HUES64 (cell line): ENCODE results near the gene CAMK2A.

Experiments
- H3K27ac ChIP-seq: 2 replicates; pipeline ENCODE4 v1.7.0; 2013; ENCODE audit warnings: low read depth, low read length, inconsistent platforms
- H3K27me3 ChIP-seq: 2 replicates; pipeline ENCODE4 v1.6.1; 2013; ENCODE audit warnings: mild to moderate bottlenecking, low read length; ENCODE audit not compliant: insufficient read depth
- H3K36me3 ChIP-seq: 2 replicates; pipeline ENCODE4 v1.6.1; 2013; ENCODE audit warnings: mild to moderate bottlenecking, low read length; ENCODE audit not compliant: insufficient read depth
- H3K4me1 ChIP-seq: 2 replicates; pipeline ENCODE4 v1.6.1; 2013; ENCODE audit warnings: mild to moderate bottlenecking, low read length, moderate library complexity; ENCODE audit not compliant: insufficient read depth
- H3K4me3 ChIP-seq: 2 replicates; pipeline ENCODE4 v1.5.1; 2013; ENCODE audit warnings: mild to moderate bottlenecking, low read length, moderate library complexity
- H3K9ac ChIP-seq: 2 replicates; pipeline ENCODE4 v1.6.1; 2013; ENCODE audit warnings: mild to moderate bottlenecking, low read depth, low read length
- H3K9me3 ChIP-seq: 2 replicates; pipeline ENCODE4 v1.6.1; 2013; ENCODE audit warnings: low read depth, low read length; ENCODE audit not compliant: insufficient read depth
- WGBS: fragments of 150-250, 120-280 bp; methylation state at CpG from one replicate; pipeline ENCODE4 v1.1.7; 2013; ENCODE audit warnings: missing lambda C conversion rate; 5-methylcytosine and 5-hydroxymethylcytosine counted together

CAMK2A gene

DNA sequence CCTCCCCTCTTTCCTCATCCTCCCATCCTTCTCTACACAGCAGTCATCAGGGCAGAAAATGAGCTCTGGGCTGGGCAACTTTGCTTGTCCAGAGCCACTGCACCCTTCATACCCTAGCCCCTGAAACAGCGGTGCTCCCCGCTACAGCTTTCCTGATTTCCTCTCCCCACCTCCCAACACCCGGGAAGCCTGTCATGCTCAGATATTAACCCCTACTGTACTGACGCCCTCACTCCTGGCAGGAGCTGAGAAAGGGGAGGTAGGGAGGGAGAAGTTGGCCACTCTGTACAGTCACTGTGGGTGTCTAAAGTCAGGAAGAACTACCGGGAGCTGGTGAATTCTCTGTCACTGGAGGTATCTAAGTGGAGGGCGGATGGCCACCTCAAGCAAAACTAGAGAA lies 782 bp downstream of the CAMK2A start:
- no peak overlapping the region for H3K4me3 ChIP-seq
- no peak overlapping the region for H3K9ac ChIP-seq
- WGBS, result 63% methylated on average over 6 of the region's 6 CpGs
- no peaks in the 10 kb centered on the region for H3K27me3 ChIP-seq
- no peaks in the 10 kb centered on the region for H3K36me3 ChIP-seq
- no peaks in the 10 kb centered on the region for H3K9me3 ChIP-seq
- H3K4me1 ChIP-seq, result 0 out of 2 replicates have a peak, but pooled peaks cover 3% of the 10 kb centered on the region
- H3K27ac ChIP-seq, result no peak overlapping the region

DNA sequence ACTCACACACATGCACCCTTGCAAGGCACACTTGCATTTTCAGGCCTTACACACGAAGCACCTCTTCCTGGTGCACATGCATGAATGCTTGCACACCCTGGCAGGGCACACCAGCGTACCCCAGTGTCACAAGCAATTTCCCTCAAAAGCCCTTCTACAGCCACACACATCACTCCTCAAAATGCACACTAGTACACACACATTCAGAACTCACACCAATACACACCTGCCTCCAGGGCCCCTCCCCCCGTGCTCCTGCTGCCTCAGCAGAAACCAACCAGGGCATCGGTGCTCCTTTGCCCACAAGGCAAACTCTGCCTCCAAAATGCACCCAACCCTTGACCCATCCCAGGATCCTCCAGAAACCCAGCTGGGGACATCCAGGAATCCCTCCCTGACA lies 1.2 kb downstream of the CAMK2A start:
- 88% methylated on average over 4 of the region's 4 CpGs for WGBS
- H3K4me1 ChIP-seq, result 0 out of 2 replicates have a peak, but pooled peaks cover 3% of the 10 kb centered on the region
- H3K36me3 ChIP-seq, result no peaks in the 10 kb centered on the region

DNA sequence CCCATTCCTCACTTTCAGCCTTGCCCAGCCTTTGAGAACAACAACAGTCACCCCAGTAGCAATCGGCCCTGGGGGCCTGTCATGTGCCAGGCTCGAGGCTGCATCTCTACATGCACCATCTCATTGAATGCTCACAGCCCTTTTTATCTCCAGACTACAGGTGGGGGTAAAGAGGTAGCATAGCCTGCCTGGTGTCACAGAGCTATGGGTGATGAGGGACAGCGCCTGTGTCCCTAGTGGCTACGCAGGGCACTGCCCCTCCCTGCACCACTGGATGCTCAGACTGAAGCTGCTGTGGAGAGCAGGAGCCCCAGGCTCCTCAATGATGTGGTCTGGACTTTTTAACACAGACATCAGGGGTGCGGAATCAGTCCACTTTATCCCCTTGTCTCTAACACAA lies 2.8 kb downstream of the CAMK2A start:
- no peaks in the 10 kb centered on the region for H3K9me3 ChIP-seq
- no peak overlapping the region for H3K9ac ChIP-seq
- H3K4me3 ChIP-seq, result no peak overlapping the region
- H3K27me3 ChIP-seq, result no peaks in the 10 kb centered on the region
- 0 out of 2 replicates have a peak, but pooled peaks cover 3% of the 10 kb centered on the region for H3K4me1 ChIP-seq
- H3K27ac ChIP-seq, result no peak overlapping the region
- 45% methylated on average over 5 of the region's 5 CpGs for WGBS
- H3K36me3 ChIP-seq, result no peaks in the 10 kb centered on the region

More for the DNA sequence above, 1.2 kb downstream of the CAMK2A start:
- H3K4me3 ChIP-seq, result no peak overlapping the region
- no peaks in the 10 kb centered on the region for H3K9me3 ChIP-seq
- no peak overlapping the region for H3K27ac ChIP-seq
- H3K9ac ChIP-seq, result no peak overlapping the region
- no peaks in the 10 kb centered on the region for H3K27me3 ChIP-seq

DNA sequence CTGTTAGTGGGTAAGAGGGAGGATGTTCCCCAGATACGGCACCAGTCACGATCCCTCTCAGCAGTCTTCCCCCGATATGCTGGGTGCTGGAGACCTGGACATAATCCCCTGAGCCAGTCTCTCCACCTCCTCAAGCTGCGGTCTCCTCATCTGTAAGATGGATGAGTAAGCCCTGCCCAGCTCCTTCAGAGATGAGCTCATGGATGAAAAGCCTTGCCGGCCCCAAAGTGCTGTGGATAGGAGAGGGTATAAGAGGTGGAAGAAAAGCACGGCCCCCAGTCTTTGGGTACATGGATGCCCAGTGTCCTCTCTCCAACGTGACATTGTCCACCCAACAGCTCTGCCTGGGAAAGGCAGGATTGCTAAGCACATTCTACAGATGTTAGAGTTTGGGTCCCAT lies 4.5 kb downstream of the CAMK2A start:
- 94% methylated on average over 7 of the region's 7 CpGs for WGBS

DNA sequence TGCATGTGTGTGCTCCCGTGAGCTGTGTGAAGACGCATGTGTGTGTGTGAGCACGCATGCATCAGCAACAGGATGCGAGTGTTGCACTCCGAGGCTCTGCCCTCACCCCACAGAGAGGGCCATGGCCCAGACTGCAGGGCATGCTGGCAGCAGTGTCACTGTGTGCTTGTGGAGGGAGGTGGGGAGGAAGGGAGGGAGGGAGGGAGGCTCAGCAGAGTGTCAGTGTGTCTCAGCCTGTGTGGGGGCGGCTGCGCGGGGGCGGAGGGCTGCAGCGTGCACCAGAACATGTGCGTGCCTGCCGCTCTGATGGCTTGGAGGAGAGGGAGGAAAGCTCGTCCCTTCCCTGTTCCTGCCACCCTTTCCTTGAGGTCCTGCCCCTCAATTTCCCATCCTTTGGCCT lies 5.3 kb downstream of the CAMK2A start:
- Histone ChIP-seq H3K4me3 (no peak overlapping the region), H3K9ac (no peak overlapping the region), H3K27ac (no peak overlapping the region), H3K4me1 (0 out of 2 replicates have a peak, but pooled peaks cover 3% of the 10 kb centered on the region), H3K27me3 (no peaks in the 10 kb centered on the region), H3K36me3 (no peaks in the 10 kb centered on the region), H3K9me3 (no peaks in the 10 kb centered on the region)
- 92% methylated on average over 13 of the region's 13 CpGs for WGBS

More for the DNA sequence above, 4.5 kb downstream of the CAMK2A start:
- H3K27me3 ChIP-seq, result no peaks in the 10 kb centered on the region
- no peak overlapping the region for H3K9ac ChIP-seq
- H3K4me1 ChIP-seq, result 0 out of 2 replicates have a peak, but pooled peaks cover 3% of the 10 kb centered on the region
- H3K27ac ChIP-seq, result no peak overlapping the region
- no peaks in the 10 kb centered on the region for H3K36me3 ChIP-seq
- H3K9me3 ChIP-seq, result no peaks in the 10 kb centered on the region
- H3K4me3 ChIP-seq, result no peak overlapping the region

DNA sequence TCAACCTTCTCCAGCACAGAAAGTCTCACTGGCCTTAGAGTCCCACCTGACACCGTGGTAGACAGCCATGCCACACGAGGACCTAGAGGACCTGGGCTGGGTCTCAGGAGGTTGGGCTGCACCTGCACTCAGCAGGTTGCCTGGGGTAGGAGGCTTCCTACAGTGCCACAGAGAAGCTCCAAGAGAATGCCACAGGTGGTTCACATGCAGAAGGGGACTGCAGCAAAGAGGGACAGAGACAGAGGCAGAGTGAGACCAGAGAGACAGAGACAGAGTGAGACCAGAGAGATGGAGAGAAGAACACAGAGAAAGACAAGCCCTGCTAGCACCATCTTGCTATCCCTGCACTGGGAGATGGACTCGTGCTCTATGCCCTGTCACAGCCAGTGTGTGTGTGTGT lies 5.7 kb downstream of the CAMK2A start:
- 0 out of 2 replicates have a peak, but pooled peaks cover 2% of the 10 kb centered on the region for H3K4me1 ChIP-seq
- no peaks in the 10 kb centered on the region for H3K9me3 ChIP-seq
- H3K27ac ChIP-seq, result no peak overlapping the region
- no peaks in the 10 kb centered on the region for H3K27me3 ChIP-seq
- WGBS, result 83% methylated on average over 3 of the region's 3 CpGs
- no peaks in the 10 kb centered on the region for H3K36me3 ChIP-seq
- H3K9ac ChIP-seq, result no peak overlapping the region
- no peak overlapping the region for H3K4me3 ChIP-seq

DNA sequence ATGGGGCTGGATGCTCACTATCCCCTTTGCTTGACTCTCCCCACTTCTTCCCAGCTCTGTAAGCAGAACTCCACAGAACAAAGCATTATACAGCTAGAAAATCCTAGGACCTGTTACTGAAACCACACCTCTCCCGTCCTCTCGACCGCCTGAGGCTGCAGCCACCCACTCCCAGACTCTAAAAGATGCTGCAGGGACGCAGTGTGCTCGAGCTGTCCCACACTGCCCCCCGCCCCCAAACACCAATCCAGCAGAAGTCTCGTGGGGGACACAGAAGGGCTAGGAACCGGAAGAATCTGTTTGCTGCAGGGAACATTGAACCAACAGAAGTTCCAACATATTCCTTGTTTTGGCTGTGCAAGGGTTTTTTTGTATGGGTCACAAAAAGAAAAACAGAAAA lies 7.6 kb downstream of the CAMK2A start:
- Histone ChIP-seq H3K9me3 (no peaks in the 10 kb centered on the region), H3K27ac (no peak overlapping the region), H3K36me3 (no peaks in the 10 kb centered on the region), H3K4me1 (no peaks in the 10 kb centered on the region), H3K4me3 (no peak overlapping the region), H3K27me3 (no peaks in the 10 kb centered on the region), H3K9ac (no peak overlapping the region)
- 83% methylated on average over 8 of the region's 8 CpGs for WGBS

DNA sequence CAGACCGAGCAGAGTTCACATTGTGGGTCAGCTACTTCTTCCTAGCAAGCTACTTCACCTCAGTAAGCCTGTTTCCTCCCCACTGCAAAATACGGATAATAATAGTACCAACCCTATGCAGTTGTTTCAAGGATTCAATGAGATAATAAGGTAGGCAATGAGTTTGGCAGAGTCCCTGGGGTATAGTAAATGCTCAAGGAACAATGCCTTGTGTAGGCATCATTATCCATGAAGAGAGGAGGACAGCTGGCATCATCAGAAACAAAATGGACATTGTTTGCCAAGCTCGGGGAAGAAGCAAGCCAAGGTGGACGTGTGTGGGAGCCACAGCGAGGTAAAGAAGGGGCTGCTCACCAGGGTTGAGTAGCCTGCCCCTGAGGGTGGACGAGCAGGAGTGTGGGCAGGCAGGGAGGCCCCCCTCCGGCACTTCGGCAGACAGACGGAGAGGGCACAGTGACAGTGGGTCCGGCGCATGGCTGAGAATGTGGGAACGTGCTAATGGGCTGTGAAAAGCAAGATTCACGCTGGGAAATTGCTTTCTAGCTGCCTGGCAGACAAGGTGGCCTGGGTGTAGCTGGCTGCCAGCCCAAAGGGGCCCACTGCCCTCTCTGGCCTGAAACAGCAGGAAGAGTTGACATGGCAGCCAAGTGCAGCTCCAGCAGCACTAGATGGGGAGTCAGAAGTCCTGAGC lies 10.1 kb downstream of the CAMK2A start:
- Histone ChIP-seq H3K36me3 (no peaks in the 10 kb centered on the region), H3K27ac (no peak overlapping the region), H3K4me3 (no peak overlapping the region), H3K9me3 (no peaks in the 10 kb centered on the region), H3K9ac (no peak overlapping the region), H3K27me3 (no peaks in the 10 kb centered on the region), H3K4me1 (no peaks in the 10 kb centered on the region)
- 81% methylated on average over 13 of the region's 13 CpGs for WGBS

DNA sequence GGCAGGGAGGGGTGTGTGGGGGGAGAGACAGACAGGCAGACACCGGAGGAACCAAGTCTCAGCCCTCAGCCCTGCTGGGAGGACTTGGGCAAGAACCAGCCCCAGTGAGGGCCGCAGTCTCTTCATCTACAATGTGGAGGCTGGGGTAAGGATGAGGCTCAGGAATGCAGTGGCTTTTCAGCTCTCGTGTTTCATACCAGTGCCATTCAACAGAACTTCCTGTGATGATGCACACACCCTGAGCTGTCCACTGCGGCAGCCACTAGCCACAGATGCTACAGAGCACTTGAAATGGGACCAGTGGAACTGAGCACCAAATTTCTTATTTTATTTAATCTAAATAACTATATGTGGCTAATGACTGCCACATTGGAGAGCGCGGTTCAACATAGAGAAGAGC lies 10.7 kb downstream of the CAMK2A start:
- Histone ChIP-seq H3K4me3 (no peak overlapping the region), H3K27ac (no peak overlapping the region), H3K36me3 (no peaks in the 10 kb centered on the region), H3K9ac (no peak overlapping the region), H3K4me1 (no peaks in the 10 kb centered on the region), H3K9me3 (no peaks in the 10 kb centered on the region), H3K27me3 (no peaks in the 10 kb centered on the region)
- WGBS, result 80% methylated on average over 6 of the region's 6 CpGs

DNA sequence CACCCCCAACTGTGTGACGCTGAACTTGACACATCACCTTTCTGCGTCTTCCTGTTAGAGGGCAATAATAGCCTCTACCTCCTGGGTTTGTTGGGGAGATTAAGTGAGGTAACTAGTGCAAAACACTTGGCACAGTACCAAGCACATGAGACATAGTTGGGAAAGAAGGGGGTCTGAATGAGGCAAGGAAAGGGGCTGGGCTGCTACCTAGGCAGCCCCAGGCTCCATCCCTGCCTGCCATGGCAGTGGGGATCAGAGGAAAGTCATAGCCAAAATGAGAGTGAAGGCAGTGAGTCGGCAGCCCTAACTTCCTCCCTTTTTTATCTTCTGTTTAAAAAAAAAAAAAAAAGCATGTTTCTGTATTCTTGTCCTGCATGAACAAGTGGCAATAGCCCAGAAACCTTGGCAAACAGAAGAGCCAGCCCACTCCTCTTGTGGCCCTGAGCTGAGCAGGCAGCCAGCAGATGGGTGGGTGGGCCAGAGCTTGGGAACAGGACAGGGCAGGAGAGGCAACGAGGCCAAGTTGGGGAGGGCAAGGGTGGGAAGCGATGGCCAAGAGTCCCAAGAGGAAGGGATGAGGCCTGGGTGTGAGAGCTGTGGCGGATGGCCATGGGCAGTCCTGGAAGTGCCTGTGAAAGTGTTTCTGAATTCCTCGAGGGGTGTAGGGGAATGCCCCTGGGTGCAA lies 11.4 kb downstream of the CAMK2A start:
- Histone ChIP-seq H3K4me1 (no peaks in the 10 kb centered on the region), H3K36me3 (no peaks in the 10 kb centered on the region), H3K27ac (no peak overlapping the region), H3K27me3 (no peaks in the 10 kb centered on the region), H3K9me3 (no peaks in the 10 kb centered on the region), H3K9ac (no peak overlapping the region), H3K4me3 (no peak overlapping the region)
- WGBS, result 78% methylated on average over 6 of the region's 7 CpGs

DNA sequence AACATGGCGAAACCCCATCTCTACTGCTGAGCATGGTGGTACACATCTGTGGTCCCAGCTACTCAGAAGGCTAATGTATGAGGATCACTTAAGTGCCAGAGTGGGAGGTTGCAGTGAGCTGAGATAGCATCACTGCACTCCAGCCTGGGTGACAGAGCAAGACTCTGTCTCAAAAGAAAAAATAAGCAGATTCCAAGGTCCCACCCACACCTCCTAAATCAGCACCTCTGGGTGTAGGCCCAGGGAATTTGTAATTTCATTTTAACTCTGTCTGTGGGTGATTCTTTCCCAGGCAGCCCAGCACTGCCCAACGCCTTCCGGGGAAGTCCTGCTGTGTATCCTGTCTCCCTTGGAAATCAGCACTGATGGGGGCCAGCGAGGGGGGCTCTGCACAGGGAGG lies 12.5 kb downstream of the CAMK2A start:
- Histone ChIP-seq H3K36me3 (no peaks in the 10 kb centered on the region), H3K27ac (no peak overlapping the region), H3K27me3 (no peaks in the 10 kb centered on the region), H3K4me1 (no peaks in the 10 kb centered on the region), H3K9me3 (no peaks in the 10 kb centered on the region), H3K9ac (no peak overlapping the region), H3K4me3 (no peak overlapping the region)
- WGBS, result 85% methylated on average over 4 of the region's 4 CpGs
